Vagina (tissue), 2 donors: Measurements from ENCODE around the gene RAB3IP. TPM values are rescaled to one million over a fixed set of nuclear protein-coding genes. Genes with fewer than 3 reads are reported as not detected.

Experiments used
- DNase-seq, 2 donors: peaks; one replicate each; pipeline ENCODE4 v3.0.0-alpha.2; 2017; ENCODE audit errors: extremely low spot score in 2 of 2
- H3K27ac ChIP-seq: fragments of 200-600 bp; sonication (generic); one replicate; pipeline ENCODE4 v1.5.1; 2019
- H3K27me3 ChIP-seq: fragments of 200-600 bp; sonication (generic); one replicate; pipeline ENCODE4 v1.5.1; 2019
- H3K36me3 ChIP-seq, 2 donors: fragments of 200-600 bp; sonication (generic); one replicate each; pipeline ENCODE4 v1.5.1; 2017 to 2019
- H3K4me1 ChIP-seq: fragments of 200-600 bp; sonication (generic); one replicate; pipeline ENCODE4 v1.5.1; 2019
- H3K4me3 ChIP-seq, 2 donors: fragments of 200-600 bp; sonication (generic); 1 replicate in 1 of 2; 2 replicates in 1 of 2; pipeline ENCODE4 v1.5.1; 2016 to 2019
- H3K9me3 ChIP-seq: fragments of 200-600 bp; sonication (generic); one replicate; pipeline ENCODE4 v1.5.1; 2019
- CTCF ChIP-seq, 3 experiments: fragments of 450-650 bp in 2 of 3; fragments of 200-600 bp in 1 of 3; sonication (generic) in 1 of 3; IDR thresholded peaks; one replicate each; pipeline ENCODE4 v1.5.1; 2017 to 2019; ENCODE audit warnings: antibody characterized with exemption in 3 of 3, mild to moderate bottlenecking in 2 of 3, moderate library complexity in 2 of 3
- POLR2A ChIP-seq, 2 donors: fragments of 450-650 bp; IDR thresholded peaks; one replicate each; pipeline ENCODE4 v1.6.1; 2017; ENCODE audit warnings: antibody characterized with exemption in 2 of 2, mild to moderate bottlenecking in 2 of 2, moderate library complexity in 2 of 2
- POLR2AphosphoS5 ChIP-seq, 2 donors: sonication (generic); formaldehyde crosslinking; IDR thresholded peaks; one replicate each; pipeline ENCODE4 v1.9.0; 2017; ENCODE audit warnings: antibody characterized with exemption in 2 of 2, mild to moderate bottlenecking in 2 of 2, low read depth in 1 of 2; ENCODE audit not compliant: insufficient read depth in 1 of 2
- intact Hi-C: fragments of 100-400 bp; cut with DNase I; formaldehyde crosslinking; loops from one replicate; pipeline ENCODE4 v1.15.1; 2023
- total RNA-seq: library from RNA; depleted of rRNA; stranded (reverse); fragments of >200 nt; gene quantifications from one replicate; pipeline ENCODE4 v1.2.3, GENCODE V29; 2016

Gene RAB3IP
- total RNA-seq, 1 donor from 2014 or later = 7.9 TPM

GRCh38 chr12:69872804-69873203, 134.1 kb downstream of the RAB3IP start:
- intact Hi-C loops = no loop called here
- no peak for DNase-seq
- no peak overlapping the region for H3K27ac ChIP-seq

More at GRCh38 chr12:69872804-69873203, 134.1 kb downstream of the RAB3IP start:
- Histone ChIP-seq H3K4me3 (no peak overlapping the region), H3K4me1 (no peaks in the 10 kb centered on the region), H3K27me3 (no peaks in the 10 kb centered on the region), H3K9me3 (no peaks in the 10 kb centered on the region), H3K36me3 (no peaks in the 10 kb centered on the region)
- TF ChIP-seq CTCF (IDR thresholded peaks at IDR 0.05) = no peak
- TF ChIP-seq POLR2AphosphoS5 (IDR thresholded peaks at IDR 0.05; ENCODE audit: insufficient read depth in 1 of 2, low read depth in 1 of 2) = no peak
- TF ChIP-seq POLR2A (IDR thresholded peaks at IDR 0.05) = no peak

Other genes starting within 250 kb of the RAB3IP start
- gene CCT2, start 153.4 kb upstream of the RAB3IP start, total RNA-seq = 77.3 TPM
- gene LRRC10, start 128.0 kb upstream of the RAB3IP start, total RNA-seq = not detected
- not detected for gene BEST3, start 39.6 kb upstream of the RAB3IP start, total RNA-seq
- gene MYRFL, start 86.4 kb downstream of the RAB3IP start, total RNA-seq = not detected